OCI-LY7 (cell line): Measurements from ENCODE around the gene SPECC1. TPM values are rescaled to one million over a fixed set of nuclear protein-coding genes. Genes with fewer than 3 reads are reported as not detected.

Experiments used
- BruUV-seq: library from RNA; stranded (reverse); fragments of 400-500 nt; replicated peaks from 2 replicates; lab custom pipeline; 2021; lab: Mats Ljungman, UMichigan
- CTCF ChIA-PET: fragments of 300-600 bp; sonication (Branson Sonifier 250); formaldehyde crosslinking; loops from one replicate; lab custom pipeline; 2022; ENCODE audit warnings: antibody characterized with exemption; ENCODE audit not compliant: unreplicated experiment; lab: Charles Lee
- POLR2A ChIA-PET: fragments of 300-600 bp; sonication (Branson Sonifier 250); formaldehyde crosslinking; loops from one replicate; lab custom pipeline; 2022; ENCODE audit warnings: antibody characterized with exemption; lab: Charles Lee
- DNase-seq: peaks from one replicate; pipeline ENCODE4 v3.0.0-alpha.2; 2015; ENCODE audit warnings: low spot score
- H2AFZ ChIP-seq: fragments of 200-600 bp; sonication (generic), shearing (Covaris generic); 2 replicates; pipeline ENCODE4 v1.6.1; 2014; ENCODE audit warnings: mild to moderate bottlenecking, antibody characterized with exemption, low read length, moderate library complexity
- H3K27ac ChIP-seq: fragments of 200-600 bp; sonication (generic); 2 replicates; pipeline ENCODE4 v1.5.1; 2014; ENCODE audit warnings: mixed run types, low read depth, mild to moderate bottlenecking, moderate library complexity, low read length, inconsistent platforms; ENCODE audit not compliant: poor library complexity, severe bottlenecking
- H3K36me3 ChIP-seq: fragments of 200-600 bp; sonication (generic); 2 replicates; pipeline ENCODE4 v1.6.1; 2014; ENCODE audit warnings: mild to moderate bottlenecking, antibody characterized with exemption, low read length, moderate library complexity, mixed read lengths; ENCODE audit not compliant: insufficient read depth
- H3K4me1 ChIP-seq: fragments of 200-600 bp; sonication (generic); 2 replicates; pipeline ENCODE4 v1.5.1; 2014; ENCODE audit warnings: mild to moderate bottlenecking, low read length; ENCODE audit not compliant: insufficient read depth, poor library complexity, severe bottlenecking
- H3K4me2 ChIP-seq: fragments of 200-600 bp; sonication (generic); 2 replicates; pipeline ENCODE4 v1.6.1; 2014; ENCODE audit warnings: mild to moderate bottlenecking, low read length
- H3K4me3 ChIP-seq: fragments of 200-600 bp; sonication (generic); 2 replicates; pipeline ENCODE4 v1.5.1; 2014; ENCODE audit warnings: mild to moderate bottlenecking, low read depth, low read length; ENCODE audit not compliant: poor library complexity, severe bottlenecking
- H3K79me2 ChIP-seq: fragments of 200-600 bp; sonication (generic); 2 replicates; pipeline ENCODE4 v1.6.1; 2016; ENCODE audit warnings: low read depth, mild to moderate bottlenecking, low read length, moderate library complexity, mixed read lengths; ENCODE audit not compliant: insufficient read depth
- H3K9me2 ChIP-seq: fragments of 200-600 bp; sonication (generic); 2 replicates; pipeline ENCODE4 v1.6.1; 2016; ENCODE audit warnings: mild to moderate bottlenecking, low read length, mixed read lengths; ENCODE audit not compliant: insufficient read depth
- H3K9me3 ChIP-seq: fragments of 200-600 bp; sonication (generic); 2 replicates; pipeline ENCODE4 v1.6.1; 2014; ENCODE audit warnings: mild to moderate bottlenecking, mixed run types, low read length, mixed read lengths
- H4K20me1 ChIP-seq: fragments of 200-600 bp; sonication (generic); 2 replicates; pipeline ENCODE4 v1.6.1; 2014; ENCODE audit warnings: mild to moderate bottlenecking, antibody characterized with exemption, low read length, moderate library complexity, mixed read lengths; ENCODE audit not compliant: insufficient read depth
- CTCF ChIP-seq: fragments of 200-600 bp; sonication (generic); conservative IDR thresholded peaks from 2 replicates; pipeline ENCODE4 v1.5.1; 2014; ENCODE audit warnings: mild to moderate bottlenecking, antibody characterized with exemption, low read length, moderate library complexity, mixed read lengths
- EZH2phosphoT487 ChIP-seq: fragments of 200-600 bp; sonication (generic); IDR thresholded peaks from 2 replicates; pipeline ENCODE4 v1.6.1; 2018; ENCODE audit warnings: low read depth, borderline replicate concordance, mild to moderate bottlenecking, mixed run types, antibody characterized with exemption, low read length, moderate library complexity, mixed read lengths
- intact Hi-C: fragments of 100-400 bp; cut with micrococcal nuclease; formaldehyde crosslinking; loops from one replicate; pipeline ENCODE4 v1.10.0; 2022; ENCODE audit not compliant: unreplicated experiment
- total RNA-seq, 2 experiments: library from RNA; depleted of rRNA in 1 of 2; stranded (reverse); fragments of >200 nt in 1 of 2; shearing (Covaris generic) in 1 of 2; gene quantifications; 2 replicates each; pipeline ENCODE4 v1.2.3, GENCODE V29; 2014 to 2022

SPECC1 gene
- total RNA-seq, 2 experiments from 2014 or later: 0.47 to 2.8 TPM

- H3K27ac ChIP-seq: no peak overlapping the region
- H3K79me2 ChIP-seq: no peaks in the 10 kb centered on the region
- no peak overlapping the region for H3K4me3 ChIP-seq
- no peak overlapping the region for H2AFZ ChIP-seq
- no peaks in the 10 kb centered on the region for H4K20me1 ChIP-seq
- intact Hi-C loops: no loop called here
- no peak for TF ChIP-seq CTCF
- TF ChIP-seq EZH2phosphoT487: no peak
- no peaks in the 10 kb centered on the region for H3K36me3 ChIP-seq
- no peak overlapping the region for H3K4me2 ChIP-seq
- POLR2A ChIA-PET: interaction anchor here (0.7 kb wide), 1 partner anchor 269 kb away, joined by 4 read pairs; no protein-coding TSS in a partner anchor
- no peaks in the 10 kb centered on the region for H3K9me2 ChIP-seq
- CTCF ChIA-PET: no interaction called here
- no peaks in the 10 kb centered on the region for H3K9me3 ChIP-seq
- no peak for DNase-seq
- no TSS peak for BruUV-seq
- H3K4me1 ChIP-seq: no peaks in the 10 kb centered on the region
These were observed 57.1 kb downstream of the SPECC1 start for GRCh38 chr17:20066253-20066652.

GRCh38 chr17:20067711-20068110, 58.6 kb downstream of the SPECC1 start:
- intact Hi-C loops: no loop called here

More at GRCh38 chr17:20067711-20068110, 58.6 kb downstream of the SPECC1 start:
- DNase-seq: no peak
- Histone ChIP-seq H3K4me3 (no peak overlapping the region), H3K4me1 (no peaks in the 10 kb centered on the region), H3K9me2 (no peaks in the 10 kb centered on the region), H3K4me2 (no peak overlapping the region), H3K27ac (no peak overlapping the region), H3K79me2 (no peaks in the 10 kb centered on the region), H3K36me3 (no peaks in the 10 kb centered on the region), H3K9me3 (no peaks in the 10 kb centered on the region), H2AFZ (no peak overlapping the region), H4K20me1 (no peaks in the 10 kb centered on the region)
- POLR2A ChIA-PET: no interaction called here
- CTCF ChIA-PET: no interaction called here
- no TSS peak for BruUV-seq
- TF ChIP-seq CTCF (no peak), EZH2phosphoT487 (no peak)
